Panc1 (cell line): ENCODE data around the gene TMEM170B.

Source experiments
- POLR2AphosphoS5 ChIP-seq: IDR thresholded peaks from 2 replicates; pipeline ENCODE4 v1.6.1; 2012; ENCODE audit warnings: mild to moderate bottlenecking, low read depth, low read length, moderate library complexity
- TCF7L2 ChIP-seq: IDR thresholded peaks from 2 replicates; pipeline ENCODE4 v1.6.1; 2011; ENCODE audit warnings: mild to moderate bottlenecking, low read depth, low read length, inconsistent platforms
- TF ChIP-seq, protein P1 (sequence below): fragments of 450-650 bp; IDR thresholded peaks from 2 replicates; pipeline ENCODE4 v1.5.1; 2017; ENCODE audit warnings: mild to moderate bottlenecking

DNA sequence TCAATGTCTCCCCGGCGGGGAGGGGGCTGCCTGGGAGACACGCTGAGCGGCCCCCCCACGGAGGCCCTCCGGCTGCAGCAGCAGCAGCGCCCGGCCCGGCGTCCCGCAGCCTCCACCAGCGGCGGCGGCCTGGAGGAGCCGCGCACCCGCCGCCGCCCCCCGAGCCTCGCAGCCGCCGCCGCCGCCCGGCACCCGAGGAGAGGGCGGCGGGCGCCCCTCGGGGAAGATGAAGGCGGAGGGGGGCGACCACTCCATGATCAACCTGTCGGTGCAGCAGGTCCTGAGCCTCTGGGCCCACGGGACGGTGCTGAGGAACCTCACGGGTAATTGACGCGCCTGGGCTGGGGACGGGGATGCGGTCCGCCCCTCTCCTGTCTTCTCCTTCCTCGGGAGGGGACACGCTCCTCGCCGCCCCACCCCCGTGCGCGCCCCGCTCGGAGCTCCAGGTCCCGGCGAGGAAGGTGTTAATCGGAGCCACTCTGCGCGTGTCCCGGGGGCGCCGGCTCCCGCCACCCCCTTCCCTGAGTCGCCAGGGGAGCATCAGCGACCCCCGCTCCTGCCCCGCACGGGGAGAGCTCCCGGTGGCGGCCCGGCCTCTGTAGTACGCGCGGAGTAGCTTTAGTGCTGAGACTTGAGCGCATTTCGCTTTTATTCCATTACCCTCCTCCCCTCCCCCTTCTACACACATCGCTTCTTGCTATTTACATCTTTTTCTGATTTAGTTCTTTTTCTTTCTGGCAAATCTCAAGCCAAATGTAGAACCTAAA lies 686 bp downstream of the TMEM170B start:
- TF ChIP-seq, protein P1, sequence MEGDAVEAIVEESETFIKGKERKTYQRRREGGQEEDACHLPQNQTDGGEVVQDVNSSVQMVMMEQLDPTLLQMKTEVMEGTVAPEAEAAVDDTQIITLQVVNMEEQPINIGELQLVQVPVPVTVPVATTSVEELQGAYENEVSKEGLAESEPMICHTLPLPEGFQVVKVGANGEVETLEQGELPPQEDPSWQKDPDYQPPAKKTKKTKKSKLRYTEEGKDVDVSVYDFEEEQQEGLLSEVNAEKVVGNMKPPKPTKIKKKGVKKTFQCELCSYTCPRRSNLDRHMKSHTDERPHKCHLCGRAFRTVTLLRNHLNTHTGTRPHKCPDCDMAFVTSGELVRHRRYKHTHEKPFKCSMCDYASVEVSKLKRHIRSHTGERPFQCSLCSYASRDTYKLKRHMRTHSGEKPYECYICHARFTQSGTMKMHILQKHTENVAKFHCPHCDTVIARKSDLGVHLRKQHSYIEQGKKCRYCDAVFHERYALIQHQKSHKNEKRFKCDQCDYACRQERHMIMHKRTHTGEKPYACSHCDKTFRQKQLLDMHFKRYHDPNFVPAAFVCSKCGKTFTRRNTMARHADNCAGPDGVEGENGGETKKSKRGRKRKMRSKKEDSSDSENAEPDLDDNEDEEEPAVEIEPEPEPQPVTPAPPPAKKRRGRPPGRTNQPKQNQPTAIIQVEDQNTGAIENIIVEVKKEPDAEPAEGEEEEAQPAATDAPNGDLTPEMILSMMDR: no peak
- TF ChIP-seq TCF7L2: no peak
- no peak for TF ChIP-seq POLR2AphosphoS5
